ENCODE results near the gene MYO9A. TPM values are rescaled to one million over a fixed set of nuclear protein-coding genes. Genes with fewer than 3 reads are reported as not detected.

The MYO9A gene
- total RNA-seq, 2 donors from 2014 or later = 34.9 to 36.4 TPM

DNA sequence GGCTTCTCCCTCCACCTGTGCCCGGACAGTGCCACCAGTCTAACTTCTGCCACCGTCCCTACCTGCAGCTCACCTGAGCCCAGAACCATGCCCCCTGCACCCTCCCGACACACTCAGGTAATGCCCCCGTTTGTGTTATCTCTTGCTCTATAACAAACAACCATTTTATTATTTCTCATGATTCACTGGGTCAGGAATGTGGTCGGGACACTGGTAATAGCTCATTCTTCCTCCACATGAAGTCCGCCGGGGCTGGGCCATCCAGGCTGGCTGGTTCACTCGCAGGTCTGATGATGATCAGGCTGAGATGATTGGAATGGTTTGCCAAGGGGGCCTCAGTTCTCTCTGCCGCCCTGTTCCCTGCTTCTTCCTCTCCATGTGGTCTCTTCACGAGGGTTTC is 327.9 kb downstream of the MYO9A start:
- H3K27ac ChIP-seq (ENCODE audit: low read depth, low read length) = no peak overlapping the region
- no peak overlapping the region for H3K9ac ChIP-seq (ENCODE audit: extremely low read depth, low read length, poor library complexity, severe bottlenecking)
- 91 to 95% methylated on average over 9 to 10 of the region's 10 CpGs for WGBS, 2 experiments (ENCODE audit: insufficient coverage in 1 of 2, insufficient read length in 1 of 2)
- H3K4me3 ChIP-seq (ENCODE audit: low read length) = no peak overlapping the region
- no peaks in the 10 kb centered on the region for H3K4me1 ChIP-seq (ENCODE audit: control insufficient read depth, insufficient read depth, low read length)
- H3K4me3 Mint-ChIP-seq = no peak overlapping the region
- H3K4me1 Mint-ChIP-seq = no peaks in the 10 kb centered on the region
- no peaks in the 10 kb centered on the region for H3K36me3 Mint-ChIP-seq (ENCODE audit: low read depth)
- TF ChIP-seq, protein P1, sequence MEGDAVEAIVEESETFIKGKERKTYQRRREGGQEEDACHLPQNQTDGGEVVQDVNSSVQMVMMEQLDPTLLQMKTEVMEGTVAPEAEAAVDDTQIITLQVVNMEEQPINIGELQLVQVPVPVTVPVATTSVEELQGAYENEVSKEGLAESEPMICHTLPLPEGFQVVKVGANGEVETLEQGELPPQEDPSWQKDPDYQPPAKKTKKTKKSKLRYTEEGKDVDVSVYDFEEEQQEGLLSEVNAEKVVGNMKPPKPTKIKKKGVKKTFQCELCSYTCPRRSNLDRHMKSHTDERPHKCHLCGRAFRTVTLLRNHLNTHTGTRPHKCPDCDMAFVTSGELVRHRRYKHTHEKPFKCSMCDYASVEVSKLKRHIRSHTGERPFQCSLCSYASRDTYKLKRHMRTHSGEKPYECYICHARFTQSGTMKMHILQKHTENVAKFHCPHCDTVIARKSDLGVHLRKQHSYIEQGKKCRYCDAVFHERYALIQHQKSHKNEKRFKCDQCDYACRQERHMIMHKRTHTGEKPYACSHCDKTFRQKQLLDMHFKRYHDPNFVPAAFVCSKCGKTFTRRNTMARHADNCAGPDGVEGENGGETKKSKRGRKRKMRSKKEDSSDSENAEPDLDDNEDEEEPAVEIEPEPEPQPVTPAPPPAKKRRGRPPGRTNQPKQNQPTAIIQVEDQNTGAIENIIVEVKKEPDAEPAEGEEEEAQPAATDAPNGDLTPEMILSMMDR (conservative IDR thresholded peaks at IDR 0.05) = no peak
- H3K27me3 Mint-ChIP-seq (ENCODE audit: insufficient read depth) = peaks cover 2% of the 10 kb centered on the region
- H3K9me3 Mint-ChIP-seq = peaks cover 2% of the 10 kb centered on the region
- no peaks in the 10 kb centered on the region for H3K9me3 ChIP-seq (ENCODE audit: control insufficient read depth, low read length)
- DNase-seq = peak; percentile 44
- H3K36me3 ChIP-seq (ENCODE audit: control insufficient read depth, insufficient read depth, low read length) = no peaks in the 10 kb centered on the region
- no peaks in the 10 kb centered on the region for H3K27me3 ChIP-seq (ENCODE audit: control insufficient read depth, insufficient read depth, low read length, poor library complexity, severe bottlenecking)
- no peak overlapping the region for H3K27ac Mint-ChIP-seq

DNA sequence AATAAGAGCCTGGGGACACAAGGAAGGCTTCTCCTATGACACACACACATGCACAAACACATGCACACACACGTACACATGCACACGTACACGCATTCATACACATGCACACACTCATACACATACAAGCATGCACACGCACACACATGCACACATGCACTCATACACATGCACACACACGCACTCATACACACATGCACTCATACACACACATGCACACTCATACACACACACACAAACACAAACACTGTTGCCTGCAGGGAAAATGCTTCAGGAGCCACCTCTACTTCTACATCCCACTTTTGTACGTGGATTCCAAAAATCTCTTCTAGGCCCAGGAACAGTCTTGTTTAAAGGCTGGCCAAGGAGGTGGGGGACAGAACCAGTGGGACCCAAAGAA is 328.3 kb downstream of the MYO9A start:
- H3K4me3 Mint-ChIP-seq = no peak overlapping the region
- H3K4me1 Mint-ChIP-seq = no peaks in the 10 kb centered on the region
- DNase-seq = no peak
- TF ChIP-seq, protein P1 (conservative IDR thresholded peaks at IDR 0.05) = no peak
- Histone ChIP-seq H3K36me3 (ENCODE audit: control insufficient read depth, insufficient read depth, low read length) (no peaks in the 10 kb centered on the region), H3K4me3 (ENCODE audit: low read length) (no peak overlapping the region), H3K9ac (ENCODE audit: extremely low read depth, low read length, poor library complexity, severe bottlenecking) (no peak overlapping the region), H3K9me3 (ENCODE audit: control insufficient read depth, low read length) (no peaks in the 10 kb centered on the region), H3K27me3 (ENCODE audit: control insufficient read depth, insufficient read depth, low read length, poor library complexity, severe bottlenecking) (no peaks in the 10 kb centered on the region), H3K27ac (ENCODE audit: low read depth, low read length) (no peak overlapping the region), H3K4me1 (ENCODE audit: control insufficient read depth, insufficient read depth, low read length) (no peaks in the 10 kb centered on the region)
- peaks cover 2% of the 10 kb centered on the region for H3K9me3 Mint-ChIP-seq
- 87 to 91% methylated on average over 3 to 6 of the region's 6 CpGs for WGBS, 2 experiments (ENCODE audit: insufficient coverage in 1 of 2, insufficient read length in 1 of 2)
- H3K27me3 Mint-ChIP-seq (ENCODE audit: insufficient read depth) = peaks cover 2% of the 10 kb centered on the region
- no peak overlapping the region for H3K27ac Mint-ChIP-seq
- no peaks in the 10 kb centered on the region for H3K36me3 Mint-ChIP-seq (ENCODE audit: low read depth)

DNA sequence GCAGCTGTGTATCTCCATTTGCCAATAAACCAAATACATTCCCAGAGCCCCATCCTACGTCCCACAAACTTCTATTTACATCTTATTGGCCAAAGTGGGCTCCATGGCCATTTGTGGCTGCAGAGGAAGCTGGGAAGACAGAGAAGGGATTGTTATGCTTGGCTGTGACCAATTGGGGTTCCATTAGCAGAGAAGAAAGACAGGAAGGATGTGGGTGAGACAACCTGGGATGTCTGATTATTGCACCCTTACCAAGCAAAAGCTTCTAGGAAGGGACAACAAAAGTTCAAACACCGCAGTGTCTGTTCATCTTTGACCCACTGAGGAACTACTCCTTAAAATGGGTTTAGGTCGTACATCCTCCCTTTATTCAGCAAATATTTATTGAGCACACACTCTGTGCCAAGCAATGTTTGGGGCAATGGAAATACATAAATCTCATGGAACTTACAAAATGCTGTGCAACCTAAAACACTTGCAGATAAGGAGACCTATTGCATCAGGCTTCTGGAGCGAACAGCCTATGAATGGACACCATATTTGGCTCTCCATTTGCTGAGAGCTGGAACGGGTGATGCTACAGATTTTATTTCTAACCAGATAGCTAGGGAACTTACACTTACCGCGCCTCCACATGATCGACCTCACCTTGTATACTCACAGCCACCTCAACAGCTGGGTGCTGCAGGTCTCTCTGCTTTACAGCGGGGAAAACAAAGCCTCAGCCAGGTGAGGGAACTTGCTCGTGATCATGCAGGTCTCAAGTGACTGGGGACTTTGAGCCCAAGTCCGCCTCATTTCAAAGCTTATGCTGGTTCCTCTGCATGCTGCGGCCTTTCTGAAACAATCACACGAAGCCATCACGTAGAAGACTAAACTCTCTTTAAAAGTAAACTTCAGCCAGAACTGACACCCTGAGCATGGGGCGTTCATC is 329.0 kb downstream of the MYO9A start:
- no peaks in the 10 kb centered on the region for H3K27me3 ChIP-seq (ENCODE audit: control insufficient read depth, insufficient read depth, low read length, poor library complexity, severe bottlenecking)
- H3K9me3 ChIP-seq (ENCODE audit: control insufficient read depth, low read length) = no peaks in the 10 kb centered on the region
- H3K4me3 Mint-ChIP-seq = no peak overlapping the region
- H3K36me3 ChIP-seq (ENCODE audit: control insufficient read depth, insufficient read depth, low read length) = no peaks in the 10 kb centered on the region
- H3K9me3 Mint-ChIP-seq = peaks cover 2% of the 10 kb centered on the region
- no peak overlapping the region for H3K4me3 ChIP-seq (ENCODE audit: low read length)
- TF ChIP-seq, protein P1 (conservative IDR thresholded peaks at IDR 0.05) = no peak
- 92 to 98% methylated on average over 10 to 15 of the region's 15 CpGs for WGBS, 2 experiments (ENCODE audit: insufficient coverage in 1 of 2, insufficient read length in 1 of 2)
- H3K9ac ChIP-seq (ENCODE audit: extremely low read depth, low read length, poor library complexity, severe bottlenecking) = no peak overlapping the region
- no peaks in the 10 kb centered on the region for H3K4me1 Mint-ChIP-seq
- H3K27me3 Mint-ChIP-seq (ENCODE audit: insufficient read depth) = peaks cover 2% of the 10 kb centered on the region
- H3K4me1 ChIP-seq (ENCODE audit: control insufficient read depth, insufficient read depth, low read length) = no peaks in the 10 kb centered on the region
- no peak overlapping the region for H3K27ac ChIP-seq (ENCODE audit: low read depth, low read length)
- H3K36me3 Mint-ChIP-seq (ENCODE audit: low read depth) = no peaks in the 10 kb centered on the region
- no peak overlapping the region for H3K27ac Mint-ChIP-seq
- DNase-seq = peak; percentile 33

Data from endodermal cell (in vitro differentiated cells).